IMR-90 (cell line): ENCODE data around the gene ADGRL3. TPM values are rescaled to one million over a fixed set of nuclear protein-coding genes. Genes with fewer than 3 reads are reported as not detected.

Experiments
- ATAC-seq: fragments of 200-7000 bp; cut with Tn5 transposase; 2 replicates; pipeline ENCODE4 v1.9.1; 2020; ENCODE audit warnings: low read depth, mild to moderate bottlenecking, moderate library complexity
- BruUV-seq: library from RNA; stranded (reverse); fragments of 400-500 nt; replicated peaks from 2 replicates; lab custom pipeline; 2021; lab: Mats Ljungman, UMichigan
- CTCF ChIA-PET: fragments of 300-600 bp; formaldehyde crosslinking; extraction: SDS; loops from one replicate; lab custom pipeline; 2021; ENCODE audit warnings: antibody characterized with exemption; lab: Yijun Ruan, JAX
- POLR2A ChIA-PET: fragments of 300-600 bp; sonication (Branson Sonifier 250); formaldehyde crosslinking; loops from one replicate; lab custom pipeline; 2022; ENCODE audit warnings: antibody characterized with exemption; ENCODE audit not compliant: unreplicated experiment; lab: Charles Lee
- DNase-seq: peaks from one replicate; pipeline ENCODE4 v3.0.0; 2013
- H2AFZ ChIP-seq: replicated peaks from 2 replicates; pipeline ENCODE3; 2013; ENCODE audit warnings: low read length, mild to moderate bottlenecking; ENCODE audit not compliant: poor library complexity
- H2AK5ac ChIP-seq: 2 replicates; pipeline ENCODE4 v1.6.1; 2013; ENCODE audit warnings: low read depth, low read length, inconsistent platforms
- H2AK9ac ChIP-seq: replicated peaks from 2 replicates; pipeline ENCODE3; 2013; ENCODE audit warnings: mild to moderate bottlenecking, low read depth, low read length, moderate library complexity; ENCODE audit not compliant: poor library complexity
- H2BK120ac ChIP-seq: 2 replicates; pipeline ENCODE4 v1.6.1; 2013; ENCODE audit warnings: low read depth, low read length, inconsistent platforms
- H2BK15ac ChIP-seq: 3 replicates; pipeline ENCODE4 v1.6.1; 2013; ENCODE audit warnings: low read depth, low read length, inconsistent platforms
- H2BK20ac ChIP-seq: 2 replicates; pipeline ENCODE4 v1.6.1; 2013; ENCODE audit warnings: low read depth, mild to moderate bottlenecking, inconsistent platforms, low read length, moderate library complexity
- H2BK5ac ChIP-seq: 2 replicates; pipeline ENCODE4 v1.6.1; 2013; ENCODE audit warnings: mild to moderate bottlenecking, low read depth, low read length, inconsistent platforms; ENCODE audit not compliant: poor library complexity, severe bottlenecking
- H3K14ac ChIP-seq: replicated peaks from 2 replicates; pipeline ENCODE4 v1.6.1; 2013; ENCODE audit warnings: low read depth, low read length, inconsistent platforms
- H3K18ac ChIP-seq: 2 replicates; pipeline ENCODE4 v1.6.1; 2013; ENCODE audit warnings: low read depth, low read length, control low read depth
- H3K23ac ChIP-seq: 2 replicates; pipeline ENCODE4 v1.6.1; 2013; ENCODE audit warnings: low read depth, low read length, inconsistent platforms
- H3K27ac ChIP-seq: 2 replicates; pipeline ENCODE4 v1.5.1; 2013; ENCODE audit warnings: mild to moderate bottlenecking, control low read depth, low read length; ENCODE audit not compliant: insufficient read depth
- H3K27me3 ChIP-seq: 2 replicates; pipeline ENCODE4 v1.6.1; 2013; ENCODE audit warnings: low read length; ENCODE audit not compliant: control insufficient read depth, insufficient read depth
- H3K36me3 ChIP-seq: 2 replicates; pipeline ENCODE4 v1.6.1; 2013; ENCODE audit warnings: low read length, mixed read lengths; ENCODE audit not compliant: control insufficient read depth, insufficient read depth
- H3K4ac ChIP-seq: 2 replicates; pipeline ENCODE4 v1.6.1; 2013; ENCODE audit warnings: low read depth, low read length, inconsistent platforms
- H3K4me1 ChIP-seq: 2 replicates; pipeline ENCODE4 v1.6.1; 2013; ENCODE audit warnings: low read length, mixed read lengths; ENCODE audit not compliant: control insufficient read depth, insufficient read depth
- H3K4me2 ChIP-seq: 2 replicates; pipeline ENCODE4 v1.6.1; 2013; ENCODE audit warnings: low read depth, mild to moderate bottlenecking, control low read depth, low read length, moderate library complexity
- H3K4me3 ChIP-seq: 2 replicates; pipeline ENCODE4 v1.5.1; 2013; ENCODE audit warnings: low read depth, mild to moderate bottlenecking, control low read depth, low read length, moderate library complexity; ENCODE audit not compliant: insufficient read depth
- H3K56ac ChIP-seq: 2 replicates; pipeline ENCODE4 v1.6.1; 2013; ENCODE audit warnings: low read length, inconsistent platforms; ENCODE audit not compliant: insufficient read depth; ENCODE audit errors: extremely low read depth
- H3K79me1 ChIP-seq, 2 experiments: 2 replicates each; pipeline ENCODE4 v1.6.1; 2013; ENCODE audit warnings: low read length in 2 of 2, inconsistent platforms in 1 of 2, low read depth in 1 of 2
- H3K9ac ChIP-seq: 2 replicates; pipeline ENCODE4 v1.6.1; 2013; ENCODE audit warnings: low read depth, low read length, control low read depth
- H3K9me1 ChIP-seq: 2 replicates; pipeline ENCODE4 v1.6.1; 2013; ENCODE audit warnings: low read length, inconsistent platforms; ENCODE audit not compliant: insufficient read depth
- H3K9me3 ChIP-seq: 2 replicates; pipeline ENCODE4 v1.6.1; 2013; ENCODE audit warnings: low read length; ENCODE audit not compliant: control insufficient read depth, insufficient read depth
- H4K20me1 ChIP-seq: 2 replicates; pipeline ENCODE4 v1.6.1; 2013; ENCODE audit warnings: low read length, inconsistent platforms; ENCODE audit not compliant: insufficient read depth
- H4K5ac ChIP-seq: 2 replicates; pipeline ENCODE4 v1.6.1; 2013; ENCODE audit warnings: mild to moderate bottlenecking, low read depth, low read length, control low read depth
- H4K8ac ChIP-seq, 2 experiments: 2 replicates each; pipeline ENCODE4 v1.6.1; 2013; ENCODE audit warnings: low read depth in 2 of 2, low read length in 2 of 2, control low read depth in 1 of 2, inconsistent platforms in 1 of 2
- H4K91ac ChIP-seq: 2 replicates; pipeline ENCODE4 v1.6.1; 2013; ENCODE audit warnings: low read depth, low read length, inconsistent platforms; ENCODE audit not compliant: insufficient read depth
- BHLHE40 ChIP-seq: fragments of 150-350 bp; IDR thresholded peaks from 2 replicates; pipeline ENCODE4 v1.6.1; 2016; ENCODE audit warnings: mild to moderate bottlenecking, low read depth, low read length
- CTCF ChIP-seq: conservative IDR thresholded peaks from 2 replicates; pipeline ENCODE4 v1.5.1; 2012; ENCODE audit warnings: mild to moderate bottlenecking, low read depth, low read length, improper control_type of control experiment
- MAFK ChIP-seq: IDR thresholded peaks from 2 replicates; pipeline ENCODE4 v1.6.1; 2012; ENCODE audit warnings: low read depth, low read length, improper control_type of control experiment
- MXI1 ChIP-seq: IDR thresholded peaks from 2 replicates; pipeline ENCODE4 v1.6.1; 2012; ENCODE audit warnings: low read depth, mild to moderate bottlenecking, low read length, moderate library complexity, borderline replicate concordance
- RCOR1 ChIP-seq: IDR thresholded peaks from 2 replicates; pipeline ENCODE4 v1.6.1; 2012; ENCODE audit warnings: mild to moderate bottlenecking, low read length, improper control_type of control experiment; ENCODE audit not compliant: insufficient replicate concordance
- WGBS, 2 experiments: methylation state at CpG; one replicate each; pipeline versions ENCODE4 v1.1.5 to v1.1.7; 2013; ENCODE audit warnings: missing lambda C conversion rate in 2 of 2; ENCODE audit not compliant: insufficient read length in 1 of 2; ENCODE audit errors: extremely low coverage in 2 of 2; 5-methylcytosine and 5-hydroxymethylcytosine counted together
- dilution Hi-C: fragments of 300-500 bp; cut with HindIII; formaldehyde crosslinking; loops from one replicate; pipeline ENCODE4 v1.14.3; 2018; ENCODE audit warnings: low sequenced_read_pairs; ENCODE audit not compliant: unreplicated experiment
- in situ Hi-C: fragments of 300-500 bp; cut with MboI; formaldehyde crosslinking; loops from 3 replicates; pipeline ENCODE4 v1.14.3; 2019; ENCODE audit warnings: low sequenced_read_pairs, inconsistent platforms, mixed read lengths
- intact Hi-C: fragments of 100-400 bp; cut with micrococcal nuclease; formaldehyde crosslinking; loops from 2 replicates; pipeline ENCODE4 v1.10.0; 2022
- polyA plus RNA-seq, 3 experiments: library from polyadenylated mRNA; depleted of rRNA; stranded (reverse); fragments of >200 nt; gene quantifications; 2 replicates each; pipeline ENCODE4 v1.2.3, GENCODE V29; 2012; ENCODE audit warnings: low replicate concordance in 1 of 3
- total RNA-seq: library from RNA; depleted of rRNA; stranded (reverse); fragments of >200 nt; gene quantifications from 2 replicates; pipeline ENCODE4 v1.2.3, GENCODE V29; 2012

Gene ADGRL3
- total and polyA plus RNA-seq, 2 of the 4 experiments (the other 2 are of a cell fraction): 0.46 to 2.5 TPM

- no peak overlapping the region for H3K9ac ChIP-seq
- no peak overlapping the region for H4K8ac ChIP-seq
- CTCF ChIA-PET: no interaction called here
- dilution Hi-C loops (no loop called here), intact Hi-C loops (no loop called here), in situ Hi-C loops (no loop called here)
- no peaks in the 10 kb centered on the region for H3K9me3 ChIP-seq
- H2AK9ac ChIP-seq: no peak overlapping the region
- ATAC-seq (no peak), DNase-seq (no peak)
- no peaks in the 10 kb centered on the region for H3K27me3 ChIP-seq
- POLR2A ChIA-PET: no interaction called here
- H3K4me1 ChIP-seq: no peaks in the 10 kb centered on the region
- no peak overlapping the region for H3K56ac ChIP-seq
- no peaks in the 10 kb centered on the region for H3K9me1 ChIP-seq
- H3K36me3 ChIP-seq: no peaks in the 10 kb centered on the region
- no peak overlapping the region for H2BK20ac ChIP-seq
- TF ChIP-seq MXI1 (no peak), RCOR1 (no peak), MAFK (no peak), BHLHE40 (no peak), CTCF (no peak)
- no peak overlapping the region for H3K18ac ChIP-seq
- no TSS peak for BruUV-seq
- no peak overlapping the region for H3K23ac ChIP-seq
- H4K91ac ChIP-seq: no peak overlapping the region
- H3K4me3 ChIP-seq: no peak overlapping the region
- no peak overlapping the region for H3K27ac ChIP-seq
- no peak overlapping the region for H2AK5ac ChIP-seq
- no peak overlapping the region for H2BK120ac ChIP-seq
- no peak overlapping the region for H2BK5ac ChIP-seq
- no peak overlapping the region for H4K5ac ChIP-seq
- H3K14ac ChIP-seq: no peak overlapping the region
- WGBS, 2 experiments: no CpG with 5 or more reads among the region's 2 CpGs
- no peak overlapping the region for H3K4ac ChIP-seq
- no peak overlapping the region for H2BK15ac ChIP-seq
- no peaks in the 10 kb centered on the region for H4K20me1 ChIP-seq
- H2AFZ ChIP-seq: no peak overlapping the region
- H3K79me1 ChIP-seq: no peaks in the 10 kb centered on the region
- no peak overlapping the region for H3K4me2 ChIP-seq
Measured at GRCh38 chr4:61913619-61914018, 713.5 kb downstream of the ADGRL3 start.
